HG03378 (cell line): Measurements from ENCODE around the gene ABTB1.
"Not testable (repeated sequence)": the region's sequence is repeated elsewhere in the genome, so short reads cannot be mapped to it uniquely, and the experiment has no call there.

Source experiments
- ATAC-seq: cut with Tn5 transposase; IDR thresholded peaks from one replicate; pipeline ENCODE4 v1.9.1; 2021; ENCODE audit warnings: mild to moderate bottlenecking, moderate library complexity; ENCODE audit not compliant: unreplicated experiment

ABTB1 gene

DNA sequence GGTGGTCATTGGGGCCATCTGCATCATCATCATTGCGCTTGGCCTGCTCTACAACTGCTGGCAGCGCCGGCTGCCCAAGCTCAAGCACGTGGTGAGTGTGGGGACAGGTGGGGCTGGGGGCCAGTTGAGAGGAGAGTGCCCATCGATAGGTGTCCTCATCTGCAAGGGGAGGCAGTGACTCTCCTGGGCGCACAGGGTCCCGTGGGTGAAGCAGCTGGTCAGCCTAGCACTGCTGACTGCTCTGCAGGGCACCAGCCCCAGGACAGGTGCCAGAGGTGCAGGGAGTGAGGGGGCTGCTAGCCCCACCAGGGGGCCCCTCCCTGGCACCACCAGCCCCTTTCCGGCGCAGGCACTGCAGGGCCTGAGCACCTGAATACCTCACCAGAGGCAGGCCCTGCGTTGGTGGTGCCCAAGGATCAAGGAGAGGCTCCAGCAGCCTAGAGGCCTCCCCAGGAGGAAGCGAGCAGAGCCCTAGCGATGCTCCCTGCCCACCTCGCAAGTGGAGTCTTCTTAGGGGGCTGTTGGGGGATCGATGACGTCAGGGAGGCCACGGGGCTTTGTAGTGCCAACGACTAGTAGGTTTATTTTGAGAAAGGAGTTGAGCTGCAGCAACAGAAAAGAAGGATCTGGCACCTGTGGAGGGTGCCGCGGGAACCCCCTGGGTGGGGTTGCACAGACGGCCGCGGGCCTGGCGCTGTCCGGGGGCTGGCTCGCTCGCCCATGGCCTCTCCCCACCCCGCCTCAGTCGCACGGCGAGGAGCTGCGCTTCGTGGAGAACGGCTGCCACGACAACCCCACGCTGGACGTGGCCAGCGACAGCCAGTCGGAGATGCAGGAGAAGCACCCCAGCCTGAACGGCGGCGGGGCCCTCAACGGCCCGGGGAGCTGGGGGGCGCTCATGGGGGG is 976 bp upstream of the ABTB1 start:
- no peak for ATAC-seq

DNA sequence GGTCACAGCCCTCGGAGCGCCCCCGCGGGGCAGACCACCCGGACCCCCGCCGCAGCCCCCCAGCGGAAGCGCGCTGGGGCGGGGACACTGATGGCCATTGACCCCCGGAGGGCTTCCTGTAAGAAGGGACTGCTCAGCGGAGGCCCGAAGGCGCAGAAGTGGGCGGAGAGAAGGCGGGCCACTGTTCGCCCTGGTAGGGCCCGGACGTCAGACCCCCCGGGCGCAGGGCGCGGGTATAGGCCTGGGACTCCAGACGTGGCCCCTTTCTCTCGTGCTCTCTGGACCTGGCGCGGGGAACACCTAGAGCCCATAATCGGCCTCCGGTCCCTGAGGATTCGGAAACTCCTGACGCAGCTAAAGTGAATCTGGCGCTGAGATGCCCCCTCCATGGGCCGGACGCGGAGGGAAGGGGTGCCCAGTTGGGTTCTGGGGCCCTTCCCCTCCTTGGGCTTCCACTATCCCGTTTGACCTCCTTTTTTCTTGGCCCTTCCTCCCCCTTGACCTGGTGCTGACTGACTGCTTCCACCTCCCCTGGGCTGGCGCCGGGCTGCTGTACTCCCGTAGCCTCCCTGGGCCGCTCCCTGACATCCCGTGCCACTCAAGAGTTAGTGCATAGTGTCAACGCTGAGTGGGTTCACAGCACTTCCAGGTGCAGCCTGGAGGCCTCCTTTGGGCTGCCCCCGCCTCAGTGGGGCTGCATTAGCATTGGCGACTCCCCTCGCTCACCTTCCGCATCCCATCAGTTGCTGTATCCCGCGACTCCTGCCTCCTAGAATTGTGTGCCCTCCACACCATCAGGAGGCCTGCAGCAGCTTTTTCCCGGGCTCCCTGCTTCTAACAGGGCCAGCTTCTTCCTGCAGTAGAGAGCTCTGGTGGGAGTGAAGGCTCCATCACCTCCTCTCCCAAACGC is 694 bp downstream of the ABTB1 start:
- no peak for ATAC-seq

DNA sequence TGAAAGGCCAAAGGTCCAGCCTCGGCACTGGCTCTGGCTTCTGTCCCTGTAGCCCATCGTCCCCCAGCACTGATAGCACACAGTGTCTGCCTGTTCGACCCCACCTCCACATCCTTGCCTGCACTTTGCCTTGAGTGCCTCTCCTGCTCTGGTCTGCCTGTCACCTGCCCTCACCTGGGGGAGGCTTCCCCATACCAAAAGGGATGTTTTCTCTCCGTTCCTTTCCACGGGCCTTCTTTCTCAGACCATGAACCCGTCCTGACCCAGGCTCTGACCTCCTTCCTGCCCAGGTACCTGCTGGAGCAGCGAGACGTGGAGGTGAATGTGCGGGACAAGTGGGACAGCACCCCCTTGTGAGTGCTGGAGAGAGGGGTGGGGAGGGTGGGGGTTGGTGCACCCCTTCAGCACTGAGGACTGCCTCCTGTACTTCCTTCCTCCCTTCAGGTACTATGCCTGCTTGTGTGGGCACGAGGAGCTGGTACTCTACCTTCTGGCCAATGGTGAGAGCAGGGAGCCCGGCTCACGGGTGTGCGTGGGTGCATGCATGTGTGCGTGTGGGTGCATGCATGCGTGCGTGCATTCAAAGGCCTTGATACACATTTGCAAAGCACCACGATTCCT is 1.5 kb downstream of the ABTB1 start:
- ATAC-seq, result no peak

DNA sequence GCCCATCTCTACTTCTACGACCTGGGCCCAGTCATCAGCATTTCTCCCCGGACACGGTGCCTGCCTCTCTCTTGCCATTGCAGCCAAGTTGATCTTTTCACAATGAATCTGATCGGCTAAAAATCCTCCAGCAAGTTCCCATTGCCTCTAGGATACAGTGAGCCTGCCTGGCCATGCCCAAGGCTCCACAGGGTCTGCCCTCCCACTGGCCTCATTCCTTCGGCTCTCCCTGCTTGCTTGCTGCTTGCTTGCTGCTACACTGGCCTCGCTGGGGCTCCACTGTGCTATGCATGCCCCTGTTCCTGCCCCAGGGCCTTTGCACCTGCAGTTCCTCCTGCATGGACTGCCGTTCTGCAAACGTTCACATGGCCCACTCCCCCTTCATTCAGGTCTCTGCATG is 2.0 kb downstream of the ABTB1 start:
- ATAC-seq, result no peak

DNA sequence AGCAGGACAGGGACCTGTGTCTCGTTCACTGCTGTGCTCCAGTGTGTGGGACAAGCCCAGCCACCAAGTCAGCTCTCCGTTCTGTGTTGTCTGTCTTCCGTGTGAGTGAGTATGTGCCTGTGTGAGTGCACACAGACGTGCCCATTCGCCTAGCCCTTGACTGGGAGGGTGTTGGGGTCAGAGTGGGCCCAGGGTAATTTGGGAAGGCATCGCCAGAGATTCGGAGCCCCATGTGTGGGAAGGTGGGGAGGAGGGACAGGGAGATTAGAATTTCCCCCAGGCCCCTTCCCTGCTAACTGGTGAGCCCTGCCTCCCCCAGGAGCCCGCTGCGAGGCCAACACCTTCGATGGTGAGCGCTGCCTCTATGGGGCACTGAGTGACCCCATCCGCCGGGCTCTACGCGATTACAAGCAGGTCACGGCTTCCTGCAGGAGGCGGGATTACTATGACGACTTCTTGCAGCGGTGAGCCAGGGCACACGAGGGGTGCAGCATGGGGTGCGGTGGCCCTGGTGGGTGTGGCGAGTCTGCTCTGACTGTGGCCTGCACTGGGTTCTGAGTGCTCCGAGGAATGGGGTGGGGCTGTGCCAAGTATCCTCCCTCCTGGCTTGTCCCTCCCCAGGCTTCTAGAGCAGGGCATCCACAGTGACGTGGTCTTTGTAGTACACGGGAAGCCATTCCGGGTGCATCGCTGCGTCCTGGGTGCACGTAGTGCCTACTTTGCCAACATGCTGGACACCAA is 3.1 kb downstream of the ABTB1 start:
- ATAC-seq, result no peak

DNA sequence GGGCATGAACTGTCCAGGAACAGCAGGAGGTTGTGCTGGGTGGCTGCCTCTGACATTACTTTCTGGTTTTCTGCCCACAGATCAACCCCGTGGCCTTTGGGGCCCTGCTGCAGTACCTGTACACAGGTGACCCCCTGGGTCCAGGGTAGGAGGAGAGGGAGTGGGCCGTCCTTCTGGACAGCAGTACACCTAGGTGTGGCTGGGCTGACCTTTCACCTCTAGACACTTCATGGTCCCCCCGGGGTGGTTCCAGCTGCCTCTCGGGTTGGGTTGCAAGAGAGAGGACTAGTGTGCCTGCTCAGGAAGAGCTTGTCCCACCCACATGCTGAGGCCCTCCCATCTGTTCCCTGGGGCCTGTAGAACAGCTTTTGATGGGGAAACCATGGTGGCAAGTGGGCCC is 3.7 kb downstream of the ABTB1 start:
- no peak for ATAC-seq

DNA sequence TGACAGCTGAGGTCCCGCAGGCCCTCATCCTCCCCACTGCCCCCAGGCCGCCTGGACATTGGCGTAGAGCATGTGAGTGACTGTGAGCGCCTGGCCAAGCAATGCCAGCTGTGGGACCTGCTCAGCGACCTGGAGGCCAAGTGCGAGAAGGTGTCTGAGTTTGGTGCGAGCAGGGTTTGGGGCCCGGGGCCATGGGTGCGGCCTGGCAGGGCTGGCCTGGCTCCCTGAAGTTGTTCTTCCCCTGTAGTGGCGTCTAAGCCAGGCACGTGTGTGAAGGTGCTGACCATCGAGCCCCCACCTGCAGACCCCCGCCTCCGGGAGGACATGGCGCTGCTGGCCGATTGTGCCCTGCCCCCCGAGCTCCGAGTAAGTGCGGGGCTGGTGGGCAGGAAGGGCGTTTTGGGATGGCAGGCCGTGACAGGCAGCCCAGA is 4.2 kb downstream of the ABTB1 start:
- ATAC-seq, result no peak

DNA sequence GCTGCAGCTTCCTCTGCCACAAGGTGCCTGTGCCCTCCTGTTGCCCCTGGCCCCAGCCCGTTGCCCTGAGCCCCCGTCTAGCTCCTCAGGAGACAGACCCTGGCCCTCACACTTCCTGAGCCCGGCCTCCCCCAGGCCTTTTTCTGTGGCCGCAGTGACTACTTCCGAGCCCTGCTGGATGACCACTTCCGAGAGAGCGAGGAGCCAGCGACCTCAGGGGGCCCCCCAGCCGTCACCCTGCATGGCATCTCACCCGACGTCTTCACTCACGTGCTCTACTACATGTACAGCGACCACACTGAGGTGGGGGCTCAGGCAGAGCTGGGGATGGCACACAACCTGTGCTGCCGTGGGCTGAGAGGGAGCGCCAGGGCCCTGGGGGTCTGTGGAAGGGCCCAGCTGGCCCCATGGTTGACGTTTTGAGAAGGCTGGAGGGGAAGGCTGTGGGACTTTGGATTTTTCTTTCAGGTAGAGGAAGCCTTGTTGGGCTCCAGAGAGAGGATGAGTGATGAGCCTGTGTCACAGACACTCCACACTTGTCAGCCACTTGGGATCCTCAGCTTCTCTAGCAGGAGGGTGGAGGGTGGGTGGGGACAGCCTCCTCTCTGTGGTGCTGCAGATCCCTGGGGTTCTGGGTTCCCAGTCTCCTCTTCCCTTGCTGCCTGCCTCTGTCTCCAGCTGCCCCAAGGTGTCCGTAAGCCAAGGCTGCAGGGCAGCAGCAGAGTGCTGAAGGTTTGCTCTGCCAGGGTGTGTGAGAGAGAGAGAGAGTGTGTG is 5.0 kb downstream of the ABTB1 start:
- no peak for ATAC-seq

DNA sequence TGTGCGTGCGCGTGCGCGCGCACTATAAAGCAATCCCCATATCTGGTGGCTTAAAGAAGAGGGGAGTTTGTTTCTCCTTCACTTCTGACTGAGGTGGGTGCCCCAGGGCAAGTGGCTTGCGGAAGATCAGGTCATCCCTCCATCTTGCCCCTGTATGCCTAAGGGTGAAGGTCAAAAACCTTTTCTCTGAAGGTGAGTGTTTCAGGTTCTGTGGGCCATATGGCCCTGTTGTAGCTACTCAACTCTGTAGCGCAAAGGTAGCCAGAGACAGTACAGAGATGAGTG is 5.5 kb downstream of the ABTB1 start:
- no peak for ATAC-seq

DNA sequence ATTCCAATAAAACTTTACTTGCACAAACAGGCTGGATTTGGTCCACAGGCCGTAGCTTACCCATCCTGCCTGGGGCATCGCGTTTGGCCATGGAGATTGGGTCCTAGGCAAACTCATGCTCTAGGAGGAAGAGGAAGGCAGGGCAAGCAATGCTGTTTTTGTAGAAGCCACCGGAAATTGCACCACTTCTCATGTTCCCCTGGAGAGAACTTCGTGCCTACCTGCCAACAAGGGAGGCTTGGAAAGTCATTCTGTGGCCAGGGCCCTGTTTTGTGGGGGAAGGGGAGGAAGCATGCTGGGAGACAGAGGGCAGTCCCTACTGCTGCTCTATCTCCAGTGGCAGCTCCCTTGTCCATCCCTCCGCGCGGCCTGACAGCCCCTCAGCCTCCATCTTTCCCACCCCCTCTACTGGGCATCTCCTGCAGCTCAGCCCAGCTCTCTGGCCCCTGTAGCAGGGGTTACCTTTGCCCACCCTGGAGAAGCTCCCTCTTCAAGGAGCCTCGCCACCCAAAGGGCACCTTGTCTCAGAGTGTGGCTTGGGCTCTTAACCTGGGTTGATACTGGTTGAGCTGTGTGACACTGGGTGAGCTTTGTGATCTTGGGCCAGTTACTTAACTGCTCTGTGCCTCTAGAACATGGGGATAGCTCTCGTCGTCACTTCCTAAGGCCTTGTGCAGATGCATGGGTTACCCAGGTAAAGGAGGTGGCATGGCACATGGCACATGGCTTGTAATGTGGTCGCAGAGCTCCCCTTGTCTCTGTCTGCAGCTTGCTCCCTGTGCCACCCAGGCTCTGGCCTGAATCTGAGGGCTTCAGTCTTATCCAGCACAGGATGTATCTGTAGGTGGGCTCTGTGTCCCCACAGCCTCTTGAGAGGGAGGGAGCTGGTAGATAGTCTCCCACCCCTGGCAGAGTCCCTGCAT is 6.1 kb downstream of the ABTB1 start:
- no peak for ATAC-seq

DNA sequence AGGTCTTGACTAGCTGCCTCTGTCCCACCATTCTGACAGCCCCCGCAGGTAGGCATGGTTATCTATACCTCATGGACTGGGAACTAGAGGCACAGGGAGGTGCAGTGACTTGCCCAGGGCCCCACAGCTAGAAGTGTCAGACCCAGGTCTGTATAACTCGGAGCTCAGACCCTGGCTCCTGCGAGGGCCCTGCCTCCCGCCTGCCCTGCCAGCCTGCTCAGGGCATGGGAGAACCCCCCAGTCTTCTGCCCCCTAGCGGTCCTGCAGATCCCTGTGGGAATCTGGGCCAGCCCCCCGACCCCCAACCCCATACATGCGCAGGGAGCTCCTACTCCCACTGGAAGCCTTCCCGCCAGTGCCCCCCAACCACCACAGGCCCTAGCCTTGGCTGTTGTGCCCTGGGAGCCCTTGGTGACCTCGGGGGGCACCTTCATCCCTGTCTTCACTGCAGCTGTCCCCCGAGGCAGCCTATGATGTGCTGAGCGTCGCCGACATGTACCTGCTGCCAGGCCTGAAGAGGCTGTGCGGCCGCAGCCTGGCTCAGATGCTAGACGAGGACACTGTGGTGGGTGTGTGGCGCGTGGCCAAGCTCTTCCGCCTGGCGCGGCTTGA is 6.9 kb downstream of the ABTB1 start:
- no peak for ATAC-seq

DNA sequence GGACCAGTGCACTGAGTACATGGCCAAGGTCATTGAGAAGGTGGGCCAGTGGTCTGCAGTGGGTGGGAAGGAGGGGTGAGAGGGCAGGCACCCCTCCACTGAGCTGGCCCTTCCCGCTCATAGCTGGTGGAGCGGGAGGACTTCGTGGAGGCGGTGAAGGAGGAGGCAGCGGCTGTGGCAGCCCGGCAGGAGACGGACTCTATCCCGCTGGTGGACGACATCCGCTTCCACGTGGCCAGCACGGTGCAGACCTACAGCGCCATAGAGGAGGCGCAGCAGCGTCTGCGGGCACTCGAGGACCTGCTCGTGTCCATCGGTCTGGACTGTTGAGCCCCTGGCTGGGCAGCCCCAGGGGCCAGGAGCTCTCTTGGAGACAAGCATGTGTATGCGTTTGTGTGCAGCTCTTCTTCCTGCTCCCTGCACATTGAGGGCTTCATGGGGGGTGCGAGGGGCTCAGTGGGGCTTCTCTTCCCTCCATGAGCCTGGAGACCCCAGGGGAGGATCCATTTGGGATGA is 7.5 kb downstream of the ABTB1 start:
- no peak for ATAC-seq

DNA sequence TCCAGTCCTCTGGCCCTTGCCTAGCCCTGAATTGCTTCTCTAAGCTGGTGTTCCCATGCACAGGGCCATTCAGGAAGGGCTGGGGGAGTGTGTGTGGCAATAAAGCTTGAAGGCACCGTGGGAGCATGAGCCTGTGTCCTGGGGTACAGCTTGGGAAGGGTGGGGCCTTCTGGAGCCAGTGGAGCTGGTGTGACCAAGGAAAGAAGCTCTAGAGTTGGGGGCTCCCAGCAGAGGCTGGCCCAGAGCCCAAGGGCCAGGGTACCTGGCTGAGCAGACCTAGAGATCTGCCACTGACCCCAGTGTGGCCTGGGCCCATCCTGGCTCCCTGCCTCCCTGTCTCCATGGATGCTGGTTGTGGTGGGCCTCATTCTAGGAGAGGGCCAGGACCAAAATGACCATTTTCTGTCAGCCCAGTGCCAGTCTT is 8.1 kb downstream of the ABTB1 start:
- ATAC-seq, result no peak

DNA sequence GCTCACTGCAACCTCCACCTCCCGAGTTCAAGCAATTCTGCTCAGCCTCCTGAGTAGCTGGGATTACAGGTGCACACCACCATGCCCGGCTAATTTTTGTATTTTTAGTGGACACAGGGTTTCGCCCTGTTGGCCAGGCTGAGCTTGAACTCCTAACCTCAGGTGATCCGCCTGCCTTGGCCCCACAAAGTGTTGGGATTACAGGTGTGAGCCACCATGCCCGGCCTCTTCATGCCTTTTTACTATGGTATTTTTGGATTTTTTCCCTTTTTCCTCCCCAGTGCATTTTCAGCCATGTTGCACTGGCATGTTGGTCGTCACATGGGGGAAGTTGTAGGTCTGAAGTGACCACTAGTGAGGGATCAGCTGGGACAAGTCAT is 9.4 kb downstream of the ABTB1 start:
- not testable (repeated sequence) for ATAC-seq

DNA sequence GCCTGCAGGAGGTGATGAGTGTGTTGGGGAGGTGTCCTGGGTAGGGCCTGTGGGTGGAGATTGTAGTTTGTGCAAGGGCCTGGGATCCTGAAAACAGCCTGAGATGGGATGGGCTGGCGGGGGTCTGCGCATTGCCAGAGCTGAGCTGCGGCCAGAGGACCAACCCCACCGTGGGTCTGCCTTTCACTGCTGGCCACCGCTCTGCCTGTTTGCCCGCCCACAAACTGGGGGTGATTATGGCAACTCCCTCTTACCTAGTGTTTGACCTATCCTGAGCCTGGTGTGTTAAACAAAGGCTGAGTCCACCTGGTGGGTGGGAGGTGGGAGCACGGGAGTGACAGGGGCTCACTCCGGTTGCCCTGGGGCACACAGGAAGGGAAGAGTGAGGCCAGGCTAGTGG is 9.8 kb downstream of the ABTB1 start:
- ATAC-seq, result no peak

DNA sequence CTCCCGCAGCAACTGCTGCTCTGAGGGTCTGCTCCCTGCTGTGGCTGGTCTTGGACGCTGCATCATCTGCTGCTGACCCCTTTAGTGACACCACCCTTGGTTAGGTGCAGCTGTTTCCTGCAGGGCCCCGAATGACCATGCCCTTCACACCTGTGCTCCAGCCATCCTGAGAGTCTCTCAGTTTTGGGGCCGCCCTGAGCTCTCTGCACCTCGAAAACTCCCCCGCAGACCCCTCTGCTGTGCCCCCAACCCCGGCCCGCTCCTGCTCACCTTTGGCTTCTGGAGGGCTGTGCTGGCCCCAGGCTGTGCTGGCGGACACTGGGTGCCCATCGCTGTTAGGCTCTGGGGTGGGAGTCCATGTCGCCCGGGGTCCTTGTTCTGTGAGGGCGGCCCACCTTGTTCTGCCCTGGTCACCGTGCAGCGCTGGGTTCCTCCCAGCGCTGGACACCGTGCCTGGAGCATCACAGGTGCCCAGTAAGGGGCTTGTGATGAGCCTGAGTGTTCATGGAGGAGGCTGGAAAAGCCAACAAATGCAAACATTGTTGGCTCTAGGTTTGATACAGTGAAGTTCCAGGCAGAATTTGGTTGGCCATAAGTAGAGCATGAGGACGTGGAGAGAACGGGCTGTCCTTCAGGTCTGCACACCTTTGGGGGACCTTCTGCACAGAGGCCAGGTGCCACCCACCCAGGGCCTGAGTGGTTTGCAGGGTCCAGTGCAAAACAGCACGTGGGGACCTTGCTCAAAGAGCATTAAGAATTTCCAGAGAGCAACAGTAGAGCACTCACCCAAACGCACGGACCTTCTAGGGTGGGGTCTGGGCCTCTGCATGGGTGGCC is 12.3 kb downstream of the ABTB1 start:
- ATAC-seq, result no peak

DNA sequence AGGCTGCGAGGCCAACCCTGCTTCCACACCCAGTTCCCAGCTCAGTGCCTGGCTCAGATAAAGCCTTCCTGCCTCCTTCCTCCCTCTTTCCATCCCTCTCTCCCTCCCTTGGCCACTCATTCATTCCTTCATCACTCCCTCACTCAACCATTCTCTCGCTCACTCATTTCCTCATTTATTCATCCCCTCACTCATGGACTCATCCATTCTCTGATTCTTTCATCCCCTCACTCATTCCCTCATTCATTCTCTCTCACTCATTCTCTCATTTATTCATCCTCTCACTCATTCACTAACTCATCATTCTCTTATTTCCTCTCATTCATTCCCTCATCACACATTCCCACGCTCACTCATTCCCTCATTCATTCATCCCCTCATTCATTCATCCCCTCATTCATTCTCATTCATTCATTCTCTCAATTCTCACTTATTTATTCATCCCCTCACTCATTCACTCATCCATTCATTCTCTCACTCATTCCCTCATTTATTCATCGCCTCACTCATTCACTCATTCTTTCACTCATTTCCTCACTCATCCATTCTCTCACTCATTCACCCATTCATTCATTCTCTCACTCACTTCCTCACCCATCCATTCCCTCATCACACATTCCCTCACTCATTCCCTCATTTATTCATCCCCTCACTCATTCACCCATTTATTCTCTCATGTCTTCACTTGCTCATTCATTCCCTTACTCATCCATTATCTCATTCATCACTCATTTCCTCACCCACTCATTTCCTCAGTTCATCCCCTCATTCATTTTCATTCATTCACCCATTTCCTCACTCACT is 13.2 kb downstream of the ABTB1 start:
- no peak for ATAC-seq
